Erythroblast (primary cell): ENCODE measurements around the gene TRIM61.
"Not testable (repeated sequence)": the region's sequence is repeated elsewhere in the genome, so short reads cannot be mapped to it uniquely, and the experiment has no call there.

Source experiments
- DNase-seq, 2 experiments: peaks; one replicate each; lab custom pipeline; 2025; lab: John Stamatoyannopoulos, UW
- GATA1 ChIP-seq: IDR thresholded peaks from 2 replicates; pipeline ENCODE4 v1.6.1; 2011; ENCODE audit warnings: low read depth, mild to moderate bottlenecking, control low read depth, low read length, moderate library complexity
- POLR2A ChIP-seq: IDR thresholded peaks from 2 replicates; pipeline ENCODE4 v1.6.1; 2011; ENCODE audit warnings: mild to moderate bottlenecking, low read length

The TRIM61 gene

DNA sequence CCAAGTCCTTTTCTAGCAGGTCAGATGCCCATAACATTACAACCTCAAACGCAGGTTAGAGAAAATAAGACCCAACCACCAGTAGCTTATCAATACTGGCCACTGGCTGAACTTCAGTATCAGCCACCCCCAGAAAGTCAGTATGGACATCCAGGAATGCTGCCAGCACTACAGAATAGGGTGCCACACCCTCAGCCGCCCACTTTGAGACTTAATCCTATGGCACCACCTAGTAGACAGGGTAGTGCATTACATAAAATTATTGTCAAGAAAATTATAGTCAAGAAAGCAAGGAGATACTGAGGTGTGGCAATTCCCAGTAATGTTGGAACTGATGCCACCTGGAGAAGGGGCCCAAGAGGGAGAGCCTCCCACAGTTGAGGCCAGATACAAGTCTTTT, 19.9 kb upstream of the TRIM61 start:
- DNase-seq: peak; percentile 81 to 88
- TF ChIP-seq GATA1: no peak

DNA sequence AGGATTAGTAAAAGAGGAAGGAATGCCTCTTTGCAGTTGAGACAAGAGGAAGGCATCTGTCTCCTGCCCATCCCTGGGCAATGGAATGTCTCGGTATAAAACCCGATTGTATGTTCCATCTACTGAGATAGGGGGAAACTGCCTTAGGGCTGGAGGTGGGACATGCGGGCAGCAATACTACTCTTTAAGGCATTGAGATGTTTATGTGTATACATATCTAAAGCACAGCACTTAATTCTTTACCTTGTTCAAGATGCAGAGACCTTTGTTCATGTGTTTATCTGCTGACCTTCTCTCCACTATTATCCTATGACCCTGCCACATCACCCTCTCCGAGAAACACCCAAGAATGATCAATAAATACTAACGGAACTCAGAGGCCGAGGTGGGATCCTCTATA, 18.7 kb upstream of the TRIM61 start:
- not testable (repeated sequence) for DNase-seq

DNA sequence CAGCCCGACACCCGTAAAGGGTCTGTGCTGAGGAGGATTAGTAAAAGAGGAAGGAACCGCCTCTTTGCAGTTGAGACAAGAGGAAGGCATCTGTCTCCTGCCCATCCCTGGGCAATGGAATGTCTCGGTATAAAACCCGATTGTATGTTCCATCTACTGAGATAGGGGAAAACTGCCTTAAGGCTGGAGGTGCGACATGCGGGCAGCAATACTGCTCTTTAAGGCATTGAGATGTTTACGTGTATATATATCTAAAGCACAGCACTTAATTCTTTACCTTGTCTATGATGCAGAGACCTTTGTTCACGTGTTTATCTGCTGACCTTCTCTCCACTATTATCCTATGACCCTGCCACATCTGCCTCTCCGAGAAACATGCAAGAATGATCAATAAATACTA, 13.3 kb upstream of the TRIM61 start:
- DNase-seq: not testable (repeated sequence)

DNA sequence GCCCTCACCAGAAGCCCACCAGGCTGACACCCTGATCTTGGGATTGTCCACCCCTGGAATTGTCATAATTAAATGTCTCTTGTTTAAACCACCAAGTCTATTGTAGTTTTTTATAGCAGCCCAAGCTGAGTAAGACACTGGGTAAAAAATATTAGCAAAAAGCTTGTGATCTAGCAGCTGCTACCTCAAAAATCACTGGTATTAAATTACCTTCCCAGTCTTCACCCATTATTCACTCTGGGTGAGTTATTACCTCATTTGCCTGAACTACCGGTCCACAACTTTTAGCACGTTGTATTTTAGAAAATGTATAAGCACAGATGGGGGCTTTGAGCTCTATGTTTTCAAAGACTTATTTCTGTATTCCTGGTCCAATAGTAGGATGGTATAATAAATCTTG, 12.0 kb upstream of the TRIM61 start:
- DNase-seq: no peak
- no peak for TF ChIP-seq POLR2A
- TF ChIP-seq GATA1: no peak

- not testable (repeated sequence) for DNase-seq
Observed at GRCh38 chr4:164971929-164972328, 5.5 kb downstream of the TRIM61 start.

GRCh38 chr4:164959896-164960295, 17.6 kb downstream of the TRIM61 start:
- no peak for TF ChIP-seq GATA1
- no peak for TF ChIP-seq POLR2A
- DNase-seq: no peak

GRCh38 chr4:164959421-164959820, 18.0 kb downstream of the TRIM61 start:
- DNase-seq: not testable (repeated sequence)

DNA sequence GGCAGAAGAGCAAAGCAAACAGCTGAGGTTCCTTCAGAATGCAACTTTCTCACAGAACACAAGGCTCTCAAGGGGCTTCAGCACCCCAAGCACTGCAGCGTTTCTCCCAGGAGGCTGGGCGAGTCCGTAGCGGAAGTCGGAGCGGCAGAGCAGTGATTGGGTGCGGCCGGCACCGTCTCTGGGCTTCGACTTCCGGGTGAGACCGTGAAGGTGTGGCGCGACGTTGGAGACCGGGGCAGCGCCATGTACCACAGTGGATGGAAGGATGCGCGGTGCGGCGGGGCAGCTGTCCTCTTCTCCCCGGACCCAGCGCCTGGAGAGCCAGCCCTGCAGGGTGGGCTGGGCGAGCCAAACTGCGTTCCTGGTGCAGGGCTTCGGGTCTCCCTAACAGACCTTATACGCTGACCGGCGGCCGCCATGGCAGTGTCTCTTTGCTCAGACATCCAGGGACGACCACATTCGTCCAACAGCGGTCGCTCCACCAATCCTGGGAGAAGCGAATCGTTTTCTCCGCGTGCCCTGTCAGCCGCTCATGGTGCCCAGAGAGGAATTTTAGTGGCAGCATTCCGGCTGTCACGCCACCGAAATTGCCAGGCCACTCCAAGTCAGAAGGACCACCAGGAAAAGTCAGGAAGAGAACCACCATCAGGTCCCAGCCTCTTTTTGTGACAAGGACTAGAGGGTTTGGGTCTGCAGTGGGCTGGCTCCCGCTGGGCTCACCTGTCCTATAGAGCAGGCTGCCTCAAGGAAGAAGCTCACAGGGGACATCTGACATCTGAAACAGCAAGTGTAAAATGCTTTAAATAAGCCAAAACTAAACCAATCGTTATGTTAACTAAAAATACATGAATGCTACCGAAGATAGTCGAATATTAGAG, 20.5 kb downstream of the TRIM61 start:
- TF ChIP-seq POLR2A (no peak), GATA1 (no peak)
- DNase-seq: peak; percentile 31 to 38

DNA sequence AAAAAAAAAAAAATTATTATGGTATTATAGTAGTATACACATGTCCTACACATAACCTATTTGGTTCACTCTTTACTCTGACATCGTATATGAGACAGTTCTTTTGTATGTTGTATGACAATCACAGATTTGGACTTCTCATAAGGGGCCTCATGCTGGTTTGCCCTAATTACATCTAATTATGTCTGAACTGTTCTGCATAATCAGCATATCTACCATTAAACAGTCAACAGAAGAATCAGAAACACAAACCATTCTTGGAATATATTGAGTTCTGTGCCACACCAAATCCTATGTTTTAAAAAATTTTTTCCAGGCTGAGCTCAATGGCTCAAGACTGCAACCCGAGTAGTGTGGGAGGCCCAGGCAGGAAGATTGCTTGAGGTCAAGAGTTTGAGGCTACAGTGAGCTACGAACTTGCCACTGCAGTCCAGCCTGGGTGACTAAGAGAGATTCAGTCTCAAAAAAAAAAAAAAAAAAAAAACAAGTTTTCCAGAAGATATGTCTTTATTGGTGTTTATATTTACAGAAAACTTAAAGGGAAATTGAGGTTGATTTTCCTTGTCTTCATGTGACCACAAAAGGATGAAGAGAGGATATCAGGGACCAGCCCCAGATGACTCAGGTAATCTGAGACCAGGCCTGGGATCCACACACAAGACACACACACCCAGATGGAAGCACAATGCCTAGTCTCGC, 22.2 kb downstream of the TRIM61 start:
- DNase-seq: no peak
- no peak for TF ChIP-seq GATA1
- TF ChIP-seq POLR2A: no peak

DNA sequence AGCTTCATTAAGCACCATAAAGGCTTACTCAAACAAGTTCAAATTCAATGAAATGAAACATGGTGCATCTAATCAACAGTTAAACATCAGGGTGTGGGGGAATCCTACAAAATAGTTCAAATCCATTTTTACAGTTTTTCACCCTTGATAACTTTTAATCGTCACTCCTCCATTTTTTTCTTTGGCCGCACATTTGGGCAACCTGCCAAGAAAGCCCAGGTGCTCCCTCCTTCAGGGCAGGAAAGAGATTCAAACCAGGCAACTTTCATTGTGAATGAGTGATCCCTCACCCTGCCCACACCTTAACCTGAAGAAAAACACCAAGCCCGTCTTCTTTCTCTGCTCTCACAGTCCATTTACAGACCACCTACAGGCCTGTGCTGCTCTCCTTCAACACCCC, 24.9 kb downstream of the TRIM61 start:
- TF ChIP-seq GATA1 (no peak), POLR2A (no peak)
- no peak for DNase-seq

DNA sequence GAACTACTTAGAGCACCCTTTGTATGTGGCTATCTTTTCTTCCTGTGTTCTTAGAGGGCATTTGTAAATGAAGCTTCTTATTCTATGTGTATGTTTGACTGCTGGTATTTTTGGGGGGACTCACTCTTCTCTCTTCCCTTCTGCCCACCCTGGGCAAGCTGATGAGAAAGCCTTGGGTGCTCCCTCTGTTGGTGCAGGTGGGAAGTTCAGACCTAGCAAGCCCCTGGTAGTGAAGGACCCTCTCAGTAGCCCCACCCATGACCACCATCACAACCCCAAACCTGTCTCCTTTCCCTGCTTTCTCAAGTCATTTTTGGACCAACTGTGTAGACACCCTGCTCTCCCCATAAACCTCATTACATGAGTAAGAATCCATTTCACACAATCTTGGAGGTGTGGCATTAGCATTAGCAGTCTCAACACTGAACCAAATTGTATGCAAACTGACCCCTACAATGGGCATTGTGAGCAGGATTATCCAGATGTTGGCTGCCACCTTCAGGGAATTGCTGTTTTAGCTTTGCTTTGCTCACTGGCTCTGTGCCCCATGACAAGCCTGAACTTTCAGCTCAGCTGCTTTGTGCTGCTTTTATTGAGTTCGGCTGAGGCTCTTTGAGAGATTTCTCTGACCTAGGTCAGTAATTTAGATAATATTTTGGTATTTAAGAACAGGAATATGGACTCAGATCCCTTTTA, 27.9 kb downstream of the TRIM61 start:
- DNase-seq: no peak
- TF ChIP-seq GATA1 (no peak), POLR2A (no peak)

GRCh38 chr4:164948975-164949374, 28.5 kb downstream of the TRIM61 start:
- TF ChIP-seq GATA1: no peak
- no peak for TF ChIP-seq POLR2A
- no peak for DNase-seq

DNA sequence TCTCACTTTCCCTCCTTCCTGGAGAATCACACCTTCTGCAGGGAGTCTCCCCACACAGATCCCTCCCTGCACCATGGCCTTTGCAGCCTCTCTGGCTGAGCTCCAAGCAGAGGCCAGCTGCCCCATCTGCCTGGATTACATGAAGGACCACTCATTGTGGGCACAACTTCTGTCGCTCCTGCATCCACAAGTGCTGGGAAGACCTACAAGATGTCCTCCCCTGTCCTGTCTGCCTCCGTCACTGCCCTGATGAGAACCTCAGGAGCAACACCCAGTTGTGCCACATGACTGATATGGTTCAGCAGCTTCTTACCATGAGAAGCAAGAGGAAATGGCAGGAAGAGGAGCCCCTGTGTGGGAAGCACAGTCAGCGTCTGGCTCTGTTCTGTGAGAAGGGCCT, 29.5 kb downstream of the TRIM61 start:
- DNase-seq: not testable (repeated sequence)

GRCh38 chr4:164946810-164947209, 30.6 kb downstream of the TRIM61 start:
- TF ChIP-seq GATA1 (no peak), POLR2A (no peak)
- DNase-seq: no peak

DNA sequence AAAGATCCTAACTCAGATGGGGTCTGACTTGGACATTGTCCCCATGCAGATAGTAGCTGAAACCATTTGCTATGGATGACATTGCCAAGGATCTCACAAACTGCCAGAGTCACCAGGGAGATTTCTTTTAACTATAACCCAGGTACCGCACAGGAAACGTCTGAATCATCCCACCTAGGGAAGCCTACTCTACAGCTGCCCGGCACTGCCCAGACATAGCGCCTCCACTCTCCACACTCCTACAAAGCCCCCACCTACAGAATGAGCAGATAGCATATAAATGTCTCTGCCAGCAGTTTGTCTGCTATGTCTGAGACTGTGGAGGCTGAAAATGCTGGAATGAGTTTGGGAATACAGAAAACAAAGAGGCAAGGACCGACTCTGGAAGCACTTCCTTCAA, 32.3 kb downstream of the TRIM61 start:
- DNase-seq: no peak

More for the DNA sequence above, 32.3 kb downstream of the TRIM61 start:
- no peak for TF ChIP-seq POLR2A
- TF ChIP-seq GATA1: no peak
